GM15510 (cell line): Measurements from ENCODE around the gene ALK.

ENCODE experiments used
- POLR2A ChIP-seq: IDR thresholded peaks from 3 replicates; pipeline ENCODE4 v1.6.1; 2011; ENCODE audit warnings: borderline replicate concordance; ENCODE audit not compliant: insufficient read length; ENCODE audit errors: extremely low read depth

ALK gene

DNA sequence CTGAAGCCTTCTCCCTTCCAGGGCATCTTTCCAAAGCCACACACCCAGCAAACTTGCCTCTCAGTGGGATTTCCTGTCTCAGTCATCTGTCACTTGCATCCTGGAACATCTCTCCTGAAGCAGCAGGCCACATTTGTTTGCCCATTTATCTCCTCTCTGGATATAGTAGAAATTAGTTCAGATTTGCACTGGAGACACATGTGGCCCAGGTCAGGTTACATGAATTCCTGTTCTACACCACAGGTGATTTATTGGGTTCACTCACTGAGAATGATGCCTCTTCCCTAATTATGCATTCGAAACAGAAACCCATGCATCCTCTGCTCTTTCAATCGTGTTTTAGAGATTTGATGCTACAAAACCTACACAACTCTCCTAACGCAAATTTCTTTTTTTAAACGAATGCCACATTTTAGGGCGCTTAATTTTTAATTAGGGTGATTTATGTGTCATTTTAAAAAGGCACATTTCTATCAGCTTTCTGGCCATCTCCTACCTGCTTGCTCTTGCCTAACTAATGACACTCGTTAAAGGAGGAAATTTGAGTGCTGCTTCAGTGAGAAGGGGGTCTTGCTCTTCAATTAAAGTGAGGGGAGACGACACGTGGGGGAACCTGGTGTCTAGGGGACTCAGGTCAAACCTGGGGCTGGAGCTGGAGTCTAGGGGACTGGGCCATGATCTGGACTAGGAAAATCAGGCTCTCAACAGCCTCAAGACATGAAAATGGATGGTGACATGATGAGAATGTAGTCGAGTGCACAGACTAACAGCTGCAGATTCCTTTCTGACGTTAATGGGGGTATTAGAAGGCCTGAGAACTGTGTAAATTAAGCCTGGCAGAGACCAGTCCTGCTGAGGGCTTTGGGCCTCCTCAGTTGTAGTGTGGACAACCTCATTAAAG, 584.8 kb downstream of the ALK start:
- TF ChIP-seq POLR2A: no peak

DNA sequence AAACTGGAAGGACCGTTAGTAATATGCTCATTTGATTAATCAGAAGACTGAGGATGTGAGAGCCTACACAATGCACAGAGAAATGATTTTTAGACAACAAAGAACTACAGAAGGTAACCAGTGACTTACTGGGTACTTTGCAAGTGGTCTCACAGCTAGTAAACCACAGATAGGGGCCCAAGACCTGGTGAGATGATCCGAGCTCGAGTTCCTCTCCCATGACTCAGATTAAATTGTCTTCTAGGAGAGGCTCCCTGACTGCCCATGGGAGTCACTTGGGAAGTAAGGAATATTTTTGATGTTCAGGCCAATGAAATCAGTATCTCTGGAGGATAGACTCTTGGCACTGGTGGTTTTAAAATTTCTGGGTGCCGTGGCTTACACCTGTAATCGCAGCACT, 586.0 kb downstream of the ALK start:
- no peak for TF ChIP-seq POLR2A

DNA sequence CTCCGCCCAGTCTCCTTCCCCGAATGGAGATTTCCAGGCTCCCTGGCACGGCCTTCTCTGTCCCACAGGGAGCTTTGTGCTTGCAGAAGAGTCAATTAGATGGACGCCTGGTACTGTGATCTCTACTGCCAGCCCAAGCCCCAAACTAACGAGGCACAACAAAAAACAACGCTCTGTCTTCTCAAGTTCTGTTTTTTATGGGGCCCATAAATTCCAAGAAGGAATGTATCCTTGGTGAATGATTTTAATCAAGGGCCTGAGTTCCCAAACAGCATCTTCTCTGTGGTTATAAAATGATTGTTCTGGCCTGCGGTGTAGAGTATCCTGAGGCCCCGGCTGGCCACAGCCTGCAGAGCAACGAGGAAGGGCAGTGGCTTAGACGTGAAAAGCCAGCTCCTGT, 586.7 kb downstream of the ALK start:
- TF ChIP-seq POLR2A: no peak

DNA sequence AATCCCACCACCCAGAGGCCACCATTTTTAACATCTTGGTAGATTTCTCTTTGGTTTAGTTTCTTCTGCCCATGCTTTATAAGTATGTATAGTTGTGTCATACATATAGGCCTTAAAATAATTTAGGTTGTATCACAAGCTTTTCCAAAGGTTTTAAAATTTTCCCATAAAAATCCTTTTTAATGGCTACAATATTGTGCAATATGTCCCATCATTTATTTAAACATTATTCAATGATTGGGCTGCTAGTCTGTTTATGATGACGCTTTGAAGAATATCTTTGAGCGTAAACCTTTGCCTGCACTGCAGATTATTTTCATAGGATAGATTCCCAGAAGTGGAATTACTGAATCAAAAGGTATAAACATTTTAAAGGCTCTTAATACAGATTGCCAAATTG, 588.8 kb downstream of the ALK start:
- no peak for TF ChIP-seq POLR2A

DNA sequence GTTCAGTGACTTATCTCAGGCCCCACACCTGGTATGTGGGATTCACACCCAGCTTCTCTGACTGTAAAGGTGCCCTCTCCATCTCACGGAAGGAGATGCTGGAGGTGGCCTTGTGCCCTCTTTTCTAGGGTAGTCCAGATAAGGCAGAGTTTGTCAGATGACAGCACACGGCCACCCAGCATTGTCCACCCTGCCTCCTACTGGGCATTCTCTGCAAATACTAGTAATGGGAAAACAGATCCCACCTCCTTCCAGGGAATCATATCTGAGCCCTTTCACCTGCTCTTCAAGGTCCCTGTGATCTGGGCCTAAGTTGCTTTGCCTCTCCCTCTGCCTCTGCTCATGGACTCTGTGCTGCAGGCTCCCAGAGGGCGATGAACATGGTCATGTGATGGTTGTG, 591.5 kb downstream of the ALK start:
- no peak for TF ChIP-seq POLR2A

DNA sequence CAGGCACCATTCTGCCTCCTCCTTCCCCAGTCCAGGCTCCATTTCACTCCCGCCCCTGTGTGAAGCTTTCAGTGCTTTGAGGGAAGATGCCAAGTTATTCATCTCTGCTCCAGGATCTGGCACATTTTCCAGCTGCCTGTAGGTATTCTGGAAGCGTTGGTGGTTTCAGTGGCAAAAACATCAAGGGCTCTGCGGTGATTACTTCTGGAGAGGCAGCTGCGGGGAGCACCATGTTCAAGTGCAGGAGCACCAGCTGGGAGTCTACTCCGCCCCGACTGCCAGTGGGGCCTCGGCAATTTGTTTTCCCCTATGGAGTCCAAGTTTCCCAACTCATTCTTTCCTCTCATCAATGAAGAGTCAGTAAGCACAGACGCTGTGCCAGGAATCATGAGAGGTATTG, 594.5 kb downstream of the ALK start:
- no peak for TF ChIP-seq POLR2A

DNA sequence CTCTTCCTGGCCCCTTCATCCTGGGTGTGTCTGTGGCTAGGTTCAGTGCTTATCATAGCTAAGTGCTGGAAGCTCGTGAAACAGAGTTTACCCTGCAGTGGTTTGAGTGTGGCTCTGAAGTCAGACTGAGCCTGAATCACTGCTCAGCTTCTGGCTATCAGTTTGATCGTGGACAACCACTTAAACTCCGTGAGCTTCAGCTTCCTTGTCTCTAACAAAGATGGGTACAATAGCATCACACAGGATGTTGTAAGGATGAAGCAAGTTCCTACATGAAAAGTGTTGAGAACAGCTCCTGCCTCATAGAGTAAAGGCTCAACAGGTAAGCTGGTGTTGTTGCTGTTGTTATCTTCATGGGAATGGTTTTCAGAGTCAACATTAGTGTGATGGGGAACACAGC, 595.8 kb downstream of the ALK start:
- no peak for TF ChIP-seq POLR2A

DNA sequence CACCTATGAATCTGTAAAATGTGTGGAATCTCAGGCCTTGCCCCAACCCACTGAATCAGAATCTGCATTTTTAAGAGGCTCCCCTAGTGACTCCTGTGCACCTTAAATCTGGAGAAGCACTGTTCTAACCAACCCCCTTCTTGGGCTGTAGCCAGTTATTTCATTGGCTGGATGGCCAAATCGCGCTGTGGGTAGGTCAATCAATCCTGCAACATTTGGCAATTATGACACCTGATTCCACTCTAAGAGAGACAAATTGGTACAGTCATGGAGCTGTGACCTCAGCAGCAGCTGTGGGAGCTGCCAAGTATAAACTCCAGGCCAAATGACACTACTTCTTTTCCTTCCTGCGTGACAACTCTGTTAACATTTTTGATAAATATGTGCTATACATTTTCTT, 597.4 kb downstream of the ALK start:
- no peak for TF ChIP-seq POLR2A

DNA sequence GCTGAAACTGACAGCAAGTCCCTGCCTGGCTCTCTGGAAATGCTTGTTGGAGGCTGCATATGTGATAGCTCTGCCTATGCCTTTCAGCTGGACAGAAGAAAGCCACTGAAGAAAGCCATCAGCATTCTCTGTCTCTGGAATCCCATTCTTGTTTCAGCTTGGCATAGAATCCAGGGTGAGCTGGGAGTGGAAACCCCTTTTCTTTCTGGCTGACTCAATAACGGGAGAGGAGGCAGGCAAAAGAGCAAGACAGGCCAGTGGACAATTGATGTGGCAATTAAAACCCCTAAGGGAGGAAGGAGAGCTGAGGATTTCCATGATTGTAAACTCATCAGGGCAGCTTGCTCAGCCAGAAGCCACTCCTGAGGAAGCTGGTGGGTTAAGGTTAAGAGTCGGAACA, 598.1 kb downstream of the ALK start:
- TF ChIP-seq POLR2A: no peak

DNA sequence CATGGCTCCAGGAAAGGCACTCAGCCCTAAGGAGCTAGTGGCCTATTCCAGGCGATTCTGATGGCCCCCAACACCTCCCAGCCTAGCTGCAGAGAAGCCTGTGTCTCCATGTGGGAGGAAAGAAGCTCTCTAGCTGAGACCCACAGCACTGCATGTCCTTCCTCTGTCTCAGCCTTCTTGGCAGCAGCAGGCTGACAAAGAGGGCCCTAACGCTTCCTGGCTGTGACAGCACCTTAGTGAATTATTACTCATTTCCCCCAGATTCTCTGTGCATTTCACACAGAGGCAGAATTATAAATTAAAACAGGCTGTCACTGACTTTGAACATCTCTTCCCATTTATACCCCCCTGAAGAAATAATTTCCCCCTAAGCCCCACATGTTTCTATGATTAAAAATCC, 599.4 kb downstream of the ALK start:
- no peak for TF ChIP-seq POLR2A

DNA sequence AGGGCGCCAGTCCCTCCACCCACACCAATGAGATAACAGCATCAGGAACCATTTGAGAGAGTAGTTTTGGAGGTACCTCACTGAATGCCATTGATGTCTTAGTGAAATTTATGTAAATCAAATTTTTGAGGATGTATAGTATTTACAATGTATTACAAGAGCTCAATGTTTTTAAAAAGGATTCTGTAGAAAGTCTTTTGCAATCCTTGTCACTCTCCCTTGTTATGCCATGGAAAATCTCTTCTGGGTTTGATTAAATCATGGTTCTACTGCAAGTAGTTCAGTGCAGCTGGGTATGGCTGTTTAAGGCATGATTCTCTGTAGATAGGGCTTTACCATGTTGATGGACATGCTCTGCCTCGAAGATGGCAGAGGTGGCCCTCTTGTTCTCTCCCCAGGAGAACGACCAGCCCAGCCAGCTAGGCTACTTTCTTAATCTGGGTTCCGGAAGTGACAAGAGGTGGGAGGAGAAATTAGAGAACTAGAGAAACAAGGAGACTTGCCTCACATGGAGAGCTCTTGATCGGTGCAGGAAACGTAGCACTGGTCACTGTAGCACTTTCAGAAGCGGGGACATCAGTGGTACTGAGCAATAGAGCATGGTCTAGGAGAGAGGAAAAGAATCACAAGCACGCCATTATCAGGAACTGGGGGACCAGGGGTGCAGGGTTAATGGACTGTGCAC, 603.4 kb downstream of the ALK start:
- no peak for TF ChIP-seq POLR2A

DNA sequence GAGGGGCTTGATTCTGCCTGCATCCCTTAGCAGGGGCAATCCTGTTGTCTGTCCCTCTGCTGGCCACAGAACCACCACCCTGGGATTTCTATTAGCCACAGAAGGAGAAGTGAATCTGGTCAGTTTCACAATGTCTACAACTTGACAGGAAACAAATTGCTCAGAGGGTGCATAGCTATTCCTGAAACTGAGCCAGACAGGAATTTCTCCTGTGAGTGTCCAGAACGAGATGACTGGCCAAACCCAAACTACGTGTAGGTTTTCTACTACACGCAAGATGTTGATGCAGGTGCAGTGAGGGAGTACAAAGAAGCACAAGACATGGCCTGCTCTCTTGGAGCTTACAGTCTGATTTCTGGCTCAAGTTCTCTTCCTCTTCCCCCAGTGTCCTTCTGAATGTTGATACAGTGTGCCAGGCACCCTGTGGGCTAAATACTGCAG, 604.3 kb downstream of the ALK start:
- no peak for TF ChIP-seq POLR2A

DNA sequence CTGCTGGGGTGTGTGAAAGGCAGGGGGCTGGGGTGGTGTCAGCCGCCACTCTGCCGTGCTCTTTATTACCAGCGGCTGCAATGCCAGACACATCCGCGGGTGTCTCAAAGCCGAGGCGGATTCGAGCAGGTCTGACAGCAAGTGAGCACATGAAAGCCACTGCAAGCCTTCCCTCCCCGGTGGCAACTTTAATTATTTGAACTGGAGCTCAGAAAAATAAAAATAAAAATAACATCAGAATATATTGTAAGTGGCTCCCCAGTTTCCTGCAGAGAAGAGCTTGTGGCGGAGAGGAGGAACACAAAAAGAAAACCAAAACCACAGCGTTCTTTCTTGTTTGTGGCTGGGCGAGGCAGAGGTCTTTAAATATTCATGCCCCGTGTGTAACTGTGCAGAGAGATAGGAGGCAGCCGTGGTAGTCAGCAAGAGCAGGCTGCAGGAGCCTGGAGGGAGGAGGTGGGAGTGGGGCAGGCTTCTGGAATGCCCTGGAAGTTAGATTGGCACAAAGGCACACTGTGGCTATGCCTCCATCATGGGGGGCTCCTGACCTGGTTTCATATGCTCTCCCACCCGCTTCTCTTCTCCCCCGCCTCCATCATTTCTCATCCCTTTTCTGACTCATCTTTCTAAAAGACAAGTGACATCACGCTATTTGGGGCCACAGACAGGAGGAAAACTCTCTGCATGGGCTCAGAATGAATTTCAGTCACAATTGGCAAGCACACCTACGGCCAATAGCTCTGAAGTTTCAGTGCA, 606.4 kb downstream of the ALK start:
- TF ChIP-seq POLR2A: no peak

DNA sequence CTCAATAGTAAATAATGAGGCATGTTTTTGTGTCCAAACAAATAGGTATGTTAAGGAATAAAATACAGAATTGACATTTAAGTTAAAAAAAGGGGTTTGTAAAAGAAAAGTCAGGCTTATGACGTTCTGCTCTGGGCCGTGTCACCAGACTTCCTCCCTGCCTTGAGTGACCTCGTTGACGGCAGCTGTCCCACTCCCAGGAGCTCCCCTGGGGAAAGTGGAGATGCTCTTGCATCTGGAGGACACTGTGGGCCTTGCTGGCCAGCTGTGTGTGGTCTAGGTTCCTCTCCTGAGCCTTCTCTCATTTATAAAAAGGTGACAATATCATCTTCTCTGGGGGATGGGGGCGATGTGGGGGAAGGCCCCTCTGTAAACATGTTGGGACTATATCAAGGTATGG, 609.9 kb downstream of the ALK start:
- no peak for TF ChIP-seq POLR2A

DNA sequence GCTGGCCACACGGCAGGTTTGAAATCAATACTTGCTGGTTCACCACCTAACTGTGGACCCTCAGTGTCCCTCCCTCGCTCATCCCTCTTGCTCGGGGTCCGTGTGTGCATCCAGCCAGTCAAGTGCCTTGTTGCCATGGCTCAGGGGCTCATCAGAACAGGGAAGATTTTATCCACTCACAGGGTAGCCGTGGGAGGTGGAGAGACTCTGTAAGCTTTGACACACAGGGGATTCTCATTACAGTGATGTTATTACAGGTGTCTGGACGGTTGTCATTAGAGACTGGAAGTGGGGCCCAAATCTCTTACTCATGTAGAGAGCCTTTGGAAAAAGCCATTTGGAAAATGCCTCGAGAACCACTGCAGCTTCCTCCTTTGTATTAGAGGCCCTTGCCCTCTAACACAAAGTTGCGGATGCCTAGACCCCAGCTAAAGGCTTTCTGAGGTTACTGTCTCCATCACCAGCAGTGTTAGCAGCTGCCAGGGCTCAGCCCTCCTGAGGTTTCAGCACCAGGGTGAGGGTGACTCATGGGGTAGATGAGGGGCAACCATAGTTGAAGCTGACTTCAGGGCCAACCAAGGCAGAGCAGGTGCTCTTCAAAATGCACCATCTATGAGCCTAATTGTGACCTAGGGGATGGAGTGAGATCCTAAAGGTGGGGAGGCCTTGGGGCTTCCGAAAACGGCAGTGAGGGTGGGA, 610.6 kb downstream of the ALK start:
- TF ChIP-seq POLR2A: no peak
